OCI-LY3 (cell line): ENCODE measurements around the gene TBX2.

ENCODE experiments used
- H2AFZ ChIP-seq: fragments of 200-600, 300-600 bp; shearing (Covaris generic); 2 replicates; pipeline ENCODE4 v1.6.0; 2014; ENCODE audit warnings: antibody characterized with exemption, low read depth, low read length
- H3K27ac ChIP-seq: fragments of 200-600, 300-600 bp; sonication (generic); 2 replicates; pipeline ENCODE4 v1.5.1; 2014; ENCODE audit warnings: mild to moderate bottlenecking, low read length, moderate library complexity, mixed read lengths
- H3K27me3 ChIP-seq: fragments of 200-600, 300-600 bp; sonication (generic); 2 replicates; pipeline ENCODE4 v1.6.1; 2014; ENCODE audit warnings: low read depth, low read length, mixed read lengths
- H3K36me3 ChIP-seq: fragments of 200-600, 300-600 bp; sonication (generic); replicated peaks from 2 replicates; pipeline ENCODE3; 2014; ENCODE audit warnings: low read depth, low read length, mixed read lengths
- H3K4me1 ChIP-seq: fragments of 300-600, 200-600 bp; sonication (generic); 2 replicates; pipeline ENCODE4 v1.6.1; 2014; ENCODE audit warnings: low read length, mixed read lengths
- H3K4me2 ChIP-seq: fragments of 200-600, 300-600 bp; sonication (generic); 2 replicates; pipeline ENCODE4 v1.6.1; 2014; ENCODE audit warnings: low read length, mixed read lengths
- H3K4me3 ChIP-seq: fragments of 300-600, 200-600 bp; sonication (generic); 2 replicates; pipeline ENCODE4 v1.5.1; 2014; ENCODE audit warnings: antibody characterized with exemption, mild to moderate bottlenecking, low read length, moderate library complexity
- H3K79me2 ChIP-seq: fragments of 300-600, 200-600 bp; shearing (Covaris generic); 2 replicates; pipeline ENCODE4 v1.6.1; 2014; ENCODE audit warnings: mild to moderate bottlenecking, low read length, mixed read lengths
- H3K9ac ChIP-seq: fragments of 300-600, 200-600 bp; shearing (Covaris generic); 2 replicates; pipeline ENCODE4 v1.6.0; 2014; ENCODE audit warnings: mild to moderate bottlenecking, low read length, moderate library complexity
- H3K9me3 ChIP-seq: fragments of 200-600, 300-600 bp; shearing (Covaris generic); 2 replicates; pipeline ENCODE4 v1.6.1; 2014; ENCODE audit warnings: low read length, mixed read lengths; ENCODE audit not compliant: insufficient read depth
- H4K20me1 ChIP-seq: fragments of 200-600, 300-600 bp; sonication (generic); 2 replicates; pipeline ENCODE4 v1.6.1; 2016; ENCODE audit warnings: low read length, mixed read lengths; ENCODE audit not compliant: insufficient read depth
- CTCF ChIP-seq: fragments of 200-600, 300-600 bp; sonication (generic); IDR thresholded peaks from 2 replicates; pipeline ENCODE4 v1.5.1; 2014; ENCODE audit warnings: antibody characterized with exemption, low read length, low read depth
- EZH2phosphoT487 ChIP-seq: fragments of 200-600 bp; shearing (Covaris generic); IDR thresholded peaks from 2 replicates; pipeline ENCODE4 v1.6.1; 2018; ENCODE audit warnings: antibody characterized with exemption, mixed run types, low read depth

The TBX2 gene

GRCh38 chr17:61361084-61361483 lies 38.6 kb upstream of the TBX2 start:
- no peak for TF ChIP-seq EZH2phosphoT487
- TF ChIP-seq CTCF, result no peak
- H3K27ac ChIP-seq, result no peak overlapping the region
- no peak overlapping the region for H3K4me2 ChIP-seq
- H3K4me1 ChIP-seq, result no peaks in the 10 kb centered on the region
- no peak overlapping the region for H3K9ac ChIP-seq
- no peaks in the 10 kb centered on the region for H3K36me3 ChIP-seq
- no peaks in the 10 kb centered on the region for H3K9me3 ChIP-seq
- peaks cover 8% of the 10 kb centered on the region; the same call in 1 of the 2 replicates for H3K27me3 ChIP-seq
- H4K20me1 ChIP-seq, result no peaks in the 10 kb centered on the region
- H2AFZ ChIP-seq, result no peak overlapping the region
- no peaks in the 10 kb centered on the region for H3K79me2 ChIP-seq
- no peak overlapping the region for H3K4me3 ChIP-seq

GRCh38 chr17:61362396-61362795 lies 37.2 kb upstream of the TBX2 start:
- no peak overlapping the region for H2AFZ ChIP-seq
- no peak overlapping the region for H3K4me2 ChIP-seq
- no peaks in the 10 kb centered on the region for H3K9me3 ChIP-seq
- H3K4me1 ChIP-seq, result no peaks in the 10 kb centered on the region
- no peak overlapping the region for H3K27ac ChIP-seq
- H3K27me3 ChIP-seq, result peaks cover 8% of the 10 kb centered on the region; the same call in 1 of the 2 replicates
- H3K36me3 ChIP-seq, result no peaks in the 10 kb centered on the region
- no peaks in the 10 kb centered on the region for H4K20me1 ChIP-seq
- no peaks in the 10 kb centered on the region for H3K79me2 ChIP-seq
- no peak overlapping the region for H3K4me3 ChIP-seq
- no peak overlapping the region for H3K9ac ChIP-seq
- no peak for TF ChIP-seq EZH2phosphoT487
- no peak for TF ChIP-seq CTCF

DNA sequence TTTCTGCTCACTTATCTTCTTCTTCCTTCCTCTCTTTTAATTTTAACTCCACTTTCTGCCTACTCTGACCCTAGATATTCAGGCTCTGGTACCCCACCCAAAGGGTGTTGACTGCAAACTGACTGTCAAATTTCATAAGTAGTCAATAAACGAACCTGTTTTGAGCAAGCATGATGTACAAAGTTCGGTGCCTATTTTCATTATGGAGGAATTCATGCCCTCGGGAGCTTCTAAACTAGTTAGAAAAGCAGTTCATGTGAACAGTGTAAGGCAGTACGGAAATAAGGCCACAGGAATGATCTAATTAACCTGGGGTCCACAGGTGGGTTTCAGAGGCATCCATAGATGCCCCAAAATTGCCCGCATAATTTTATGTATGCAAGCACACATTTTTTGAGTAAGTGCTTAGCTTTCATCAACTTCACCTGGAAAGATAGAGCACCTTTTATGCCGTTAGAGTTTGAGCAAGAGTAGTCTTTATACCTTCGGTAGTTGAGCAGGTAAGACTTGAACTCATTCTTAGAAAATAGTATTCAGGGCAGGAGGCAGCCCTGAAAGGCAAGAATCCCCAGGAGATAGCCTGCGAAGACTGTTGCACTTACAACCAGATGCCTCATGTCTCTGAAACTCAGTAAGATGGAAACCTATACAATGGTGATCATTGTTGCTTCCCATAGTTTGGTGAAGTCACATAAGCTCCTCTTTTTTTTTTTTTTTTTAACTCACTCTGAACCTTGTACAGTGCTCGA lies 36.6 kb upstream of the TBX2 start:
- TF ChIP-seq EZH2phosphoT487, result no peak
- TF ChIP-seq CTCF, result no peak
- Histone ChIP-seq H3K36me3 (no peaks in the 10 kb centered on the region), H3K27ac (no peak overlapping the region)

DNA sequence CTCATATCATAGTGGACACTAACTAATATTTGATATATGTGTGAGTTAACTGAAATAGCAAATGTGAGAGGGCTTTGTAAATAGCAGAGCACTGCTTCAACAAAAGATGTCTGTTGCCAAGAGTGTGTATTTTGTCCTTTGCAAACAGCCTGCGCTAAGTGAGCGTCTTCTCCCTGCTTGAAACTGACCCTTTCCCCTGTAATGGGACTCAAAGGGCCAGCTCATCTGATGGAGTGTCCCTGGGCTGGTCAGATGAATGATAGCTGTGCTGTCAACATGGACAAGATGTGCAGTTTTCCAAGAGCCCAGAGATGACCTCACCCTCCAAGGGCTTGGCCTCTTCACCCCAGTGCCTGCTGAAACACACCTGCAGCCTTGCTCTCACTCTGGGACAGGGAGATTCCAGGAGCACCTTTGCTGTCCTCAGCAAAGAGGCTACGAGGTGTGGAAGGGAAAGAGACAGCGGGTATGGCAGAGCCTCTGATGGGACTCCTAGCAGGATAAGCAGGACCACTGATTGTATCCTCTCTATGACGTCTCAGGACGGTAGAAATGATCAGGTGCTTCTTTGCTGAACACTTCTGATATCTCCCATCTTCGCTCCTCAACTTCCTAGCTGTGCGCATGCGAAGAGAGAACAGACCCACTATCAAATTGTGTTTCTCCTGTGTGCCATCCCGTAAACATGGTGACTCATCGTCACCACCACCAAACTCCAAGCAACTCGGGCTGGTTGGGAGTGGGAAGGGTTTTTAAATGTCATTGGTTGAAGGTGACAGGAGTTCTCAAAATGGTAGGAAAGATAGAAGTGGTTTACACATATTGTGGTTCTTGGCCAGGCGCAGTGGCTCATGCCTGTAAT lies 35.8 kb upstream of the TBX2 start:
- Histone ChIP-seq H3K79me2 (no peaks in the 10 kb centered on the region), H3K9me3 (no peaks in the 10 kb centered on the region), H3K4me3 (no peak overlapping the region), H4K20me1 (no peaks in the 10 kb centered on the region), H3K27me3 (peaks cover 8% of the 10 kb centered on the region; the same call in 1 of the 2 replicates), H3K9ac (no peak overlapping the region), H3K36me3 (no peaks in the 10 kb centered on the region), H3K27ac (no peak overlapping the region), H3K4me1 (no peaks in the 10 kb centered on the region), H2AFZ (no peak overlapping the region), H3K4me2 (no peak overlapping the region)
- TF ChIP-seq CTCF, result no peak
- no peak for TF ChIP-seq EZH2phosphoT487

More for the DNA sequence above, 36.6 kb upstream of the TBX2 start:
- no peak overlapping the region for H3K4me3 ChIP-seq
- H3K4me1 ChIP-seq, result no peaks in the 10 kb centered on the region
- no peaks in the 10 kb centered on the region for H3K9me3 ChIP-seq
- no peak overlapping the region for H3K4me2 ChIP-seq
- H2AFZ ChIP-seq, result no peak overlapping the region
- peaks cover 8% of the 10 kb centered on the region; the same call in 1 of the 2 replicates for H3K27me3 ChIP-seq
- H3K9ac ChIP-seq, result no peak overlapping the region
- H4K20me1 ChIP-seq, result no peaks in the 10 kb centered on the region
- H3K79me2 ChIP-seq, result no peaks in the 10 kb centered on the region
